ENCODE data around the gene NCEH1.

NCEH1 gene

DNA sequence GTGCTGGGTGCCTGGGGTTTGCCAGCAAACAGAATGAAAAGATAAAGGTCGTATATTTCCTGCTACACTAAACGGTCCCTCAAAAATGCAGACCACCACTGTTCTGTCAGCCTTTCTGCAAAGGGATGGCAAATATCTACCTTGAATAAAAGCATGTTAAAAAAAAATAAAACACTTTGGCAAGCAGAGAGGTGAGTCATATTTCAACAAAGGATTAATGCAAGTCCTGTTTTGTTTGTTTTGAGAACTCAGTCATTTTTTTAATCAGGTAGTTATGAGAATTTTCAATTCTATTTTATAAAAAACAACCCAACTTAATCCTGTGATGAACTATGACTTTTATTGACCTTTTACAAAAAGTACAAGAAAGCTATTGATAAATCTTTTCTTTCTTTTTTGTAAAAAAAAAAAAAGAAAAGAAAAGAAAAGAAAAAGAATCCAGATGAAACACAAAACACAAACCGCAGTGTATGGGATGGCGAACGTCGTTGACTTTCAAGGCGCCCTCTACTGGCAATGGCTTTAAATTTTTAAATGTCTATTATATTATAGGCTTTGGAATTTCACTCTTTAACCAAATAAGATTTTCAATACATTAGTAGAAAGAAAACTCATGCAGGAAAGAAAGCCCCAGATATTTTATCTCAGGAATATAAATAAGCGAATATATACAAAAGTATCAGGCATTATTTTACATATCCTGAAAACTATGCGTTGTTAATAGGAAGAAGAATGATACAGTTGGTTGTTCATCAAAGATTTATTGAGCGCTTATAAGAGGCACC is 87.8 kb downstream of the NCEH1 start:
- no peak overlapping the region for H3K4me3 ChIP-seq (ENCODE audit: low read depth, low read length)
- TF ChIP-seq, protein P1, sequence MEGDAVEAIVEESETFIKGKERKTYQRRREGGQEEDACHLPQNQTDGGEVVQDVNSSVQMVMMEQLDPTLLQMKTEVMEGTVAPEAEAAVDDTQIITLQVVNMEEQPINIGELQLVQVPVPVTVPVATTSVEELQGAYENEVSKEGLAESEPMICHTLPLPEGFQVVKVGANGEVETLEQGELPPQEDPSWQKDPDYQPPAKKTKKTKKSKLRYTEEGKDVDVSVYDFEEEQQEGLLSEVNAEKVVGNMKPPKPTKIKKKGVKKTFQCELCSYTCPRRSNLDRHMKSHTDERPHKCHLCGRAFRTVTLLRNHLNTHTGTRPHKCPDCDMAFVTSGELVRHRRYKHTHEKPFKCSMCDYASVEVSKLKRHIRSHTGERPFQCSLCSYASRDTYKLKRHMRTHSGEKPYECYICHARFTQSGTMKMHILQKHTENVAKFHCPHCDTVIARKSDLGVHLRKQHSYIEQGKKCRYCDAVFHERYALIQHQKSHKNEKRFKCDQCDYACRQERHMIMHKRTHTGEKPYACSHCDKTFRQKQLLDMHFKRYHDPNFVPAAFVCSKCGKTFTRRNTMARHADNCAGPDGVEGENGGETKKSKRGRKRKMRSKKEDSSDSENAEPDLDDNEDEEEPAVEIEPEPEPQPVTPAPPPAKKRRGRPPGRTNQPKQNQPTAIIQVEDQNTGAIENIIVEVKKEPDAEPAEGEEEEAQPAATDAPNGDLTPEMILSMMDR (IDR thresholded peaks at IDR 0.05; ENCODE audit: low read depth, low read length), result peak; percentile 52
- no peak for TF ChIP-seq POLR2A (IDR thresholded peaks at IDR 0.05; ENCODE audit: extremely low read depth, insufficient read length)

DNA sequence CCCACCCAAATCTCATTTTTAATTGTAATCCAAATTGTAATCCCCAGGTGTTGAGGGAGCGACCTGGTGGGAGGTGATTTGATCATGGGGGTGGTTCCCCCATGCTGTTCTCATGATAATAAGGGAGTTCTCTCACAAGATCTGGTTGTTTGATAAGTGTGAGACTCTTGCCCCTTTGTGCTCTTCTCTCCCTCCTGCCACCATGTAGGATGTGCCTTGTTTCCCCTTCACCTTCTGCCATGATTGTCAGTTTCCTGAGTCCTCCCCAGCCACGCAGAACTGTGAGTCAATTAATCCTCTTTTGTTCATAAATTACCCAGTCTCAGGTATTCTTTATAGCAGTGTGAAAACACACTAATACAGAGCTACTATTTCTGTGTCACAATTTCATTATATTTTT is 88.7 kb downstream of the NCEH1 start:
- no peak overlapping the region for H3K4me3 ChIP-seq (ENCODE audit: low read depth, low read length)
- TF ChIP-seq, protein P2, sequence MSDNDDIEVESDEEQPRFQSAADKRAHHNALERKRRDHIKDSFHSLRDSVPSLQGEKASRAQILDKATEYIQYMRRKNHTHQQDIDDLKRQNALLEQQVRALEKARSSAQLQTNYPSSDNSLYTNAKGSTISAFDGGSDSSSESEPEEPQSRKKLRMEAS (IDR thresholded peaks at IDR 0.05; ENCODE audit: low read depth, low read length), result no peak
- TF ChIP-seq, protein P1 (IDR thresholded peaks at IDR 0.05; ENCODE audit: low read depth, low read length), result no peak
- TF ChIP-seq MYC (IDR thresholded peaks at IDR 0.05; ENCODE audit: low read depth, low read length), result no peak
- no peak for TF ChIP-seq POLR2A (IDR thresholded peaks at IDR 0.05; ENCODE audit: extremely low read depth, insufficient read length)
- DNase-seq (ENCODE audit: low read depth), result no peak

More for the DNA sequence above, 87.8 kb downstream of the NCEH1 start:
- peak; percentile 42 for DNase-seq (ENCODE audit: low read depth)

DNA sequence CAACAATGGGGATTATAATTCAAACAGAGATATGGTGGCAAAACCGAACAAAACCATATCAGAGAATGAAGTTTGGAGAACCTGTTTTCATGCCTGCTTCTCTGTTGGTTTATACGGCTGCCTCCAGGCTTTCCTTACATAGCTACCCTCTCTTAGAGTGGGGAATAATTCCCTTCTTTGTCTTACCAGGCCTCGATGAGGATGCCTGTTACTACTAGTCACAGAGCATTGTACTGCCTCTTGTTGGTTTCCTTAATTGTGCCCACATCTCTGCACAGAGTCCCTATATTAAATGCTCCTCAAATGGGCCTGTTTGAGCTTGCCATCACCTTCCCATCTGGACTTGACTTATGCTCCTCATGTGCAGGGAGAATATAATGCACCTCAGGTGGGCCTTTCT is 92.9 kb downstream of the NCEH1 start:
- DNase-seq (ENCODE audit: low read depth), result no peak
- TF ChIP-seq MYC (IDR thresholded peaks at IDR 0.05; ENCODE audit: low read depth, low read length) (no peak), POLR2A (IDR thresholded peaks at IDR 0.05; ENCODE audit: extremely low read depth, insufficient read length) (no peak)
- TF ChIP-seq, protein P2 (IDR thresholded peaks at IDR 0.05; ENCODE audit: low read depth, low read length), result no peak
- TF ChIP-seq, protein P1 (IDR thresholded peaks at IDR 0.05; ENCODE audit: low read depth, low read length), result no peak
- H3K4me3 ChIP-seq (ENCODE audit: low read depth, low read length), result no peak overlapping the region

DNA sequence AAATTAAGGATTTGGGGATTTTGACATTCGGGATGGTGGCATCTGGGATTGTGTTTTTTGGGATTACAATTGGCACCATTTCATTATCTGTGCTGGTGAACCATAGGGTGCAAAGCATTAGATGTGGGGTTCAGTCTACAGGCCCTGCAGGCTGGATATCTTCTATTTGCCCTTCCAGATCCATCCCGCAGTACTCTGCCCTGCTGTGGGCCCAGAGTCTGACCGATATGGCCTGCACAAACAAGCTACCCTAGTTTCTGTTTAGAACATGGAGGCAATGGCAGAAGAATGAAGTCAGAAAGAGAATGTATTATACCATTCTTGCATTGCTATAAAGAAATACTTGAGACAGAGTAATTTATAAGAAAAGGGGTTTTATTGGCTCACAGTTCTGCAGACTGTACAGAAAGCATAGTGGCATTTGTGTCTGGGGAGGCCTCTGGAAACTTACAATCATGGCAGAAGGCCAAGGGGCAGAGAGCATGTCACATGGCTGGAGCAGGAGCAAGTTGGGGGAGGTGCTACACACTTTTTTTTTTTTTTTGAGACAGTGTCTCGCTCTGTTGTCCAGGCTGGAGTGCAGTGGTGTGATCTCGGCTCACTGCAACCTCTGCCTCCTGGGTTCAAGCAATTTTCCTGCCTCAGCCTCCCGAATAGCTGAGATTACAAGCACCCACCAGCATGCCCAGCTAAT is 93.7 kb downstream of the NCEH1 start:
- DNase-seq (ENCODE audit: low read depth), result no peak
- no peak overlapping the region for H3K4me3 ChIP-seq (ENCODE audit: low read depth, low read length)
- TF ChIP-seq MYC (IDR thresholded peaks at IDR 0.05; ENCODE audit: low read depth, low read length) (no peak), POLR2A (IDR thresholded peaks at IDR 0.05; ENCODE audit: extremely low read depth, insufficient read length) (no peak)
- TF ChIP-seq, protein P1 (IDR thresholded peaks at IDR 0.05; ENCODE audit: low read depth, low read length), result no peak
- TF ChIP-seq, protein P2 (IDR thresholded peaks at IDR 0.05; ENCODE audit: low read depth, low read length), result no peak

DNA sequence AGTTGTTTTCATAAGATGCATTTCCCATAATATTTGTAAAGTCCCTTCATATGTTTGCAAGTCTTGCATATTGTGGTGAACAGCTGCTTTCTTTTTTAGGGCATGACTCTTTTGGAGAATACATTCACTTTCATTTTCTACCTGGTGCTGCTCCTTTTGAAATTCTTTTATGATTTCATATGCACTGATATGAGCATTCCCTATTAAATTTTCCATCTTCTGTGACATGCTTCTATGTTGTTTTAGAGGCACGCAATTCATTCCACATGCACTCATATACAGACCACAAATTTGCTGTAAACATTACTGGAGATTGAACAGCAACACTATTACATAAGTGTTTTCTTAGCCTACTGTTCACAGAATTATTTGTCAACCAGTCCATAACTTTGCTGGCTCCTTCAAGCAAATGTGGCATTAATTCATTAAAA is 94.8 kb downstream of the NCEH1 start:
- no peak overlapping the region for H3K4me3 ChIP-seq (ENCODE audit: low read depth, low read length)
- TF ChIP-seq, protein P2 (IDR thresholded peaks at IDR 0.05; ENCODE audit: low read depth, low read length), result no peak
- no peak for TF ChIP-seq MYC (IDR thresholded peaks at IDR 0.05; ENCODE audit: low read depth, low read length)
- no peak for TF ChIP-seq POLR2A (IDR thresholded peaks at IDR 0.05; ENCODE audit: extremely low read depth, insufficient read length)
- TF ChIP-seq, protein P1 (IDR thresholded peaks at IDR 0.05; ENCODE audit: low read depth, low read length), result no peak
- DNase-seq (ENCODE audit: low read depth), result no peak
